H1 (cell line): ENCODE data around the gene ACHE. TPM values are rescaled to one million over a fixed set of nuclear protein-coding genes. Genes with fewer than 3 reads are reported as not detected.

Experiments used
- EP300 ChIP-seq, 2 experiments: IDR thresholded peaks; 1 replicate in 1 of 2; 2 replicates in 1 of 2; pipeline ENCODE4 v1.6.1; 2011 to 2012; ENCODE audit warnings: low read depth in 2 of 2, low read length in 2 of 2, mild to moderate bottlenecking in 2 of 2, borderline replicate concordance in 1 of 2, inconsistent platforms in 1 of 2, moderate library complexity in 1 of 2
- HDAC2 ChIP-seq, 2 experiments: fragments of 300-600 bp in 1 of 2; sonication (generic) in 1 of 2; IDR thresholded peaks; 2 replicates each; pipeline ENCODE4 v1.6.1; 2011 to 2012; ENCODE audit warnings: low read depth in 2 of 2, low read length in 2 of 2, mild to moderate bottlenecking in 2 of 2, moderate library complexity in 2 of 2, borderline replicate concordance in 1 of 2, inconsistent platforms in 1 of 2
- JUN ChIP-seq: IDR thresholded peaks from 2 replicates; pipeline ENCODE4 v1.6.1; 2011; ENCODE audit warnings: low read depth, mild to moderate bottlenecking, improper control_type of control experiment, low read length
- KDM5A ChIP-seq: fragments of 200-600 bp; IDR thresholded peaks from 2 replicates; pipeline ENCODE4 v1.7.1; 2012; ENCODE audit warnings: mild to moderate bottlenecking, low read length, inconsistent platforms, mixed read lengths
- PHF8 ChIP-seq: fragments of 200-600 bp; sonication (generic); conservative IDR thresholded peaks from 2 replicates; pipeline ENCODE4 v1.7.1; 2012; ENCODE audit warnings: low read depth, mild to moderate bottlenecking, inconsistent platforms, low read length, moderate library complexity
- YY1 ChIP-seq: IDR thresholded peaks from 2 replicates; pipeline ENCODE4 v1.6.1; 2011; ENCODE audit warnings: low read depth, mild to moderate bottlenecking, low read length
- ZNF274 ChIP-seq: IDR thresholded peaks from 2 replicates; pipeline ENCODE4 v1.7.0; 2012; ENCODE audit warnings: low read length, borderline replicate concordance; ENCODE audit errors: extremely low read depth
- polyA plus RNA-seq, 7 experiments: library from polyadenylated mRNA; depleted of rRNA in 3 of 7; stranded (reverse) in 5 of 7; unstranded in 2 of 7; fragments of >200 nt in 5 of 7; fragments of 200-250 nt in 2 of 7; gene quantifications; 1 replicate in 5 of 7; 2 replicates in 1 of 7; 4 replicates in 1 of 7; pipeline versions ENCODE4 v1.2.1 to v1.2.3, GENCODE V29; 2011 to 2013; ENCODE audit warnings: missing spikeins in 2 of 7, mixed read lengths in 2 of 7
- total RNA-seq: library from RNA; stranded (reverse); fragmentation: NEBNext Ultra II Directional; extraction: Animal tissue kit (Norgen Biotek cat#: 25700); gene quantifications from 2 replicates; pipeline ENCODE4 v1.2.1, GENCODE V29; 2021

ACHE gene
- total and polyA plus RNA-seq, 2 of the 8 experiments (the other 6 are each of a cell fraction or from before 2014, with no cell fraction given), result 1.4 to 4.3 TPM

DNA sequence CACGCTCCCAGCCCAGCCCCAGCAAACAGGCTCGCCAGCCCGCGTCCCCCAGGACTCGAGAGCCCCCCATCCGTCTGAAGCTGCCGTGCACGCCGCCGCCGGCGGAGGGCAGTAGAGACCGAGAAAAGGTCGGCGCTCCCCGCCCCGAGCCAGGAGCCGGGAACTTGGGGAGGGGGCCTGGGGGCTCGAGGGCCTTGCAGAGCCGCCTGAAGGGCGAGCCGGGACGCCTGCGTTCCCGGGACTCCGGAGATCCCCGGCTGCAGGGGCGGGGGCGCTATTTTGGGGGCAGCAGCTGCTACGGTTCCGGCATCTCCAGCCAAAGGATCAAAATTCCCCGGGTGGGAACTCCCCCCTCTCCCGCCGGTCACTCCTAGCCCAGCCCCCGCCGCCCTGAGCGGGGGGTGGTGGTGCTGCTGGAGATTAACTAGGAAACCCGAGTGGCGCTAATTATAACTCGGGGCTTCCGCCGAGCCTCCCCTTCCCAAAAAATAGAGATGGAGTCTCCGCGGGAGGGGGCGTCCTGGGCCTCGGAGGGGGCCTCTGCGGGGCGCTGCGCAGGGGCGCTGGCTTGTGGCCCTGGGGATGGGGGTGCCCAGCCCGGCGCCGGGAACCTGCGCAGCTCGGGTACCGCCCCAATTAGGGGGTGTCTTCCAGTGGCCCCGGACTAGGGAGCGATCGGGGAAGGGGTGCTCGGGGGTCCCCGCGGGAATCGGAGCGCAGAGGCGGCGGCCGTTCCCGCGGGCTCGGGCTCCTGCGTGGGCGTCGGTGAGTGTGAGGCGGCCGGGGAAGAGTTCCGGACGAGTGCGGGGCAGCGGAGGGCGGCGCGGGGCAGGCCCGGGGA, 608 bp downstream of the ACHE start (continued):
- TF ChIP-seq EP300 (IDR thresholded peaks at IDR 0.05; ENCODE audit: borderline replicate concordance in 1 of 2, low read depth in 2 of 2, low read length in 2 of 2), result peak in 1 of 2 experiments; percentile 59; a peak in 1 of 3 replicates
- TF ChIP-seq HDAC2 (IDR thresholded peaks at IDR 0.05; ENCODE audit: borderline replicate concordance in 1 of 2, low read depth in 2 of 2, low read length in 2 of 2), result 0 out of 4 replicates have a peak, but pooled peaks of 1 of the 2 experiments have one; percentile 23
- TF ChIP-seq YY1, result peak; percentile 32; the same call in 1 of the 2 replicates
- TF ChIP-seq KDM5A, result 0 out of 2 replicates have a peak, but pooled peaks have one; percentile 36
- no peak for TF ChIP-seq PHF8
- 0 out of 2 replicates have a peak, but pooled peaks have one; percentile 13 for TF ChIP-seq JUN
- TF ChIP-seq ZNF274, result no peak
